H9 (cell line): ENCODE results near the gene SATB2. TPM values are rescaled to one million over a fixed set of nuclear protein-coding genes. Genes with fewer than 3 reads are reported as not detected.

ENCODE experiments used
- DNase-seq: peaks from one replicate; pipeline ENCODE4 v3.0.0-alpha.2; 2017
- H2AFZ ChIP-seq: one replicate; pipeline ENCODE4 v1.6.1; 2013; ENCODE audit warnings: mild to moderate bottlenecking, low read length, control low read depth, moderate library complexity
- H2AK5ac ChIP-seq: 2 replicates; pipeline ENCODE4 v1.6.1; 2013; ENCODE audit warnings: low read length, control low read depth, mixed read lengths; ENCODE audit not compliant: insufficient read length
- H2BK120ac ChIP-seq: one replicate; pipeline ENCODE4 v1.6.1; 2013; ENCODE audit warnings: low read depth, mild to moderate bottlenecking, low read length, control low read depth, inconsistent platforms; ENCODE audit not compliant: poor library complexity, severe bottlenecking
- H2BK12ac ChIP-seq: 2 replicates; pipeline ENCODE4 v1.6.1; 2013; ENCODE audit warnings: low read length, control low read depth, mixed read lengths, low read depth; ENCODE audit not compliant: insufficient read length
- H2BK15ac ChIP-seq: 2 replicates; pipeline ENCODE4 v1.6.1; 2013; ENCODE audit warnings: low read depth, low read length, control low read depth
- H2BK20ac ChIP-seq: one replicate; pipeline ENCODE4 v1.6.1; 2013; ENCODE audit warnings: low read depth, mild to moderate bottlenecking, low read length, control low read depth, inconsistent platforms; ENCODE audit not compliant: poor library complexity, severe bottlenecking
- H2BK5ac ChIP-seq: 2 replicates; pipeline ENCODE4 v1.6.1; 2013; ENCODE audit warnings: low read length, control low read depth, mixed read lengths; ENCODE audit not compliant: insufficient read length
- H3K14ac ChIP-seq: 2 replicates; pipeline ENCODE4 v1.6.1; 2013; ENCODE audit warnings: low read length, control low read depth; ENCODE audit not compliant: insufficient read depth
- H3K18ac ChIP-seq: 2 replicates; pipeline ENCODE4 v1.6.1; 2013; ENCODE audit warnings: low read depth, mild to moderate bottlenecking, mixed read lengths, low read length, control low read depth; ENCODE audit not compliant: insufficient read length
- H3K23ac ChIP-seq: 2 replicates; pipeline ENCODE4 v1.6.1; 2013; ENCODE audit warnings: low read length, control low read depth, mixed read lengths, low read depth; ENCODE audit not compliant: insufficient read length
- H3K23me2 ChIP-seq: 2 replicates; pipeline ENCODE4 v1.6.1; 2013; ENCODE audit warnings: low read depth, mild to moderate bottlenecking, mixed read lengths, low read length, control low read depth; ENCODE audit not compliant: insufficient read length, poor library complexity, severe bottlenecking
- H3K27ac ChIP-seq: 2 replicates; pipeline ENCODE4 v1.5.1; 2013; ENCODE audit warnings: low read length, control low read depth, mixed read lengths, low read depth; ENCODE audit not compliant: insufficient read length
- H3K27me3 ChIP-seq: 2 replicates; pipeline ENCODE4 v1.6.1; 2013; ENCODE audit warnings: low read length, control low read depth, inconsistent platforms; ENCODE audit not compliant: insufficient read depth
- H3K4ac ChIP-seq: 2 replicates; pipeline ENCODE4 v1.6.1; 2013; ENCODE audit warnings: low read depth, mild to moderate bottlenecking, control low read depth, inconsistent platforms, low read length, moderate library complexity
- H3K4me1 ChIP-seq: 2 replicates; pipeline ENCODE4 v1.6.1; 2013; ENCODE audit warnings: low read length, control low read depth, inconsistent platforms; ENCODE audit not compliant: insufficient read depth
- H3K4me2 ChIP-seq: 2 replicates; pipeline ENCODE4 v1.6.1; 2013; ENCODE audit warnings: low read length, control low read depth, mixed read lengths; ENCODE audit not compliant: insufficient read length, insufficient read depth
- H3K56ac ChIP-seq: 2 replicates; pipeline ENCODE4 v1.6.1; 2013; ENCODE audit warnings: low read depth, mild to moderate bottlenecking, mixed read lengths, low read length, control low read depth; ENCODE audit not compliant: insufficient read length
- H3K79me1 ChIP-seq: 2 replicates; pipeline ENCODE4 v1.6.1; 2013; ENCODE audit warnings: low read depth, mild to moderate bottlenecking, moderate library complexity, low read length, control low read depth, inconsistent platforms; ENCODE audit not compliant: insufficient read depth, poor library complexity, severe bottlenecking
- H3K79me2 ChIP-seq: 2 replicates; pipeline ENCODE4 v1.6.1; 2013; ENCODE audit warnings: low read length, control low read depth, inconsistent platforms; ENCODE audit not compliant: insufficient read depth
- H3K9ac ChIP-seq: 2 replicates; pipeline ENCODE4 v1.6.1; 2013; ENCODE audit warnings: low read length, control low read depth, mixed read lengths; ENCODE audit not compliant: insufficient read length; ENCODE audit errors: extremely low read depth
- H3K9me3 ChIP-seq: one replicate; pipeline ENCODE4 v1.6.1; 2013; ENCODE audit warnings: low read depth, low read length, inconsistent platforms; ENCODE audit not compliant: control insufficient read depth
- H3T11ph ChIP-seq: one replicate; pipeline ENCODE4 v1.6.1; 2013; ENCODE audit warnings: mild to moderate bottlenecking, low read length, control low read depth, inconsistent platforms
- H4K20me1 ChIP-seq: one replicate; pipeline ENCODE4 v1.6.1; 2013; ENCODE audit not compliant: control insufficient read depth, insufficient read length, insufficient read depth
- H4K5ac ChIP-seq: 2 replicates; pipeline ENCODE4 v1.6.1; 2013; ENCODE audit warnings: low read depth, mild to moderate bottlenecking, mixed read lengths, low read length, control low read depth; ENCODE audit not compliant: insufficient read length
- H4K8ac ChIP-seq: replicated peaks from 2 replicates; pipeline ENCODE4 v1.6.1; 2013; ENCODE audit warnings: low read length, control low read depth, mixed read lengths, low read depth; ENCODE audit not compliant: insufficient read length
- H4K91ac ChIP-seq: 2 replicates; pipeline ENCODE4 v1.6.1; 2013; ENCODE audit warnings: low read depth, mild to moderate bottlenecking, moderate library complexity, mixed read lengths, low read length, control low read depth; ENCODE audit not compliant: insufficient read length
- H3K27ac Mint-ChIP-seq, 3 experiments: 2 replicates in 2 of 3; 3 replicates in 1 of 3; pipeline ENCODE4 v1.8.0; 2020 to 2021; ENCODE audit warnings: mixed read lengths in 3 of 3, mild to moderate bottlenecking in 1 of 3, moderate library complexity in 1 of 3
- H3K27me3 Mint-ChIP-seq: 2 replicates; pipeline ENCODE4 v1.8.0; 2021; ENCODE audit warnings: low read depth, mild to moderate bottlenecking, moderate library complexity, mixed read lengths
- H3K36me3 Mint-ChIP-seq, 3 experiments: 2 replicates in 2 of 3; 3 replicates in 1 of 3; pipeline ENCODE4 v1.8.0; 2020 to 2021; ENCODE audit warnings: low read depth in 3 of 3, mixed read lengths in 3 of 3; ENCODE audit not compliant: insufficient read depth in 1 of 3
- H3K4me1 Mint-ChIP-seq, 2 experiments: 2 replicates each; pipeline ENCODE4 v1.8.0; 2020; ENCODE audit warnings: mixed read lengths in 2 of 2
- H3K4me3 Mint-ChIP-seq, 2 experiments: 2 replicates in 1 of 2; 3 replicates in 1 of 2; pipeline ENCODE4 v1.8.0; 2020 to 2021; ENCODE audit warnings: mild to moderate bottlenecking in 2 of 2, mixed read lengths in 2 of 2, moderate library complexity in 1 of 2
- H3K9me3 Mint-ChIP-seq, 2 experiments: 2 replicates in 1 of 2; 3 replicates in 1 of 2; pipeline ENCODE4 v1.8.0; 2020; ENCODE audit warnings: mild to moderate bottlenecking in 2 of 2, mixed read lengths in 2 of 2, moderate library complexity in 1 of 2
- CTCF ChIP-seq: fragments of 200-600 bp; sonication (generic); conservative IDR thresholded peaks from 3 replicates; pipeline ENCODE4 v1.8.0; 2021; ENCODE audit warnings: antibody characterized with exemption, mild to moderate bottlenecking
- WGBS: extraction: QIAGEN DNeasy Blood & Tissue Kit; methylation state at CpG from one replicate; pipeline ENCODE4 v1.1.7; 2013; ENCODE audit warnings: missing lambda C conversion rate, low lambda C conversion rate, mixed read lengths; ENCODE audit not compliant: insufficient read length; ENCODE audit errors: extremely low coverage; 5-methylcytosine and 5-hydroxymethylcytosine counted together
- total RNA-seq: library from RNA; stranded (reverse); gene quantifications from 2 replicates; pipeline ENCODE4 v1.2.1, GENCODE V29; 2021

The SATB2 gene
- total RNA-seq, 1 experiment from 2014 or later: 23.8 TPM

GRCh38 chr2:199230091-199230490, 227.6 kb downstream of the SATB2 start:
- Histone ChIP-seq H3K79me1 (no peaks in the 10 kb centered on the region), H3K9me3 (no peaks in the 10 kb centered on the region), H4K5ac (no peak overlapping the region), H2BK12ac (no peak overlapping the region), H3K27me3 (no peaks in the 10 kb centered on the region), H3K4me2 (no peak overlapping the region), H3K9ac (no peak overlapping the region), H2BK5ac (no peak overlapping the region), H3K4me1 (no peaks in the 10 kb centered on the region), H3T11ph (no peak overlapping the region), H3K4ac (no peak overlapping the region), H2AK5ac (no peak overlapping the region), H3K79me2 (no peaks in the 10 kb centered on the region), H2BK15ac (no peak overlapping the region), H3K18ac (no peak overlapping the region), H2BK20ac (no peak overlapping the region), H3K23me2 (no peaks in the 10 kb centered on the region), H3K14ac (no peak overlapping the region), H3K23ac (no peak overlapping the region), H4K8ac (no peak overlapping the region), H4K91ac (no peak overlapping the region), H3K27ac (no peak overlapping the region), H2BK120ac (no peak overlapping the region), H4K20me1 (no peaks in the 10 kb centered on the region), H3K56ac (no peak overlapping the region), H2AFZ (no peak overlapping the region)
- no peak for DNase-seq
- H3K27ac Mint-ChIP-seq: no peak overlapping the region
- TF ChIP-seq CTCF: no peak
- H3K9me3 Mint-ChIP-seq: peaks cover 7 to 18% of the 10 kb centered on the region in 2 experiments; a peak in 4 of 5 replicates
- H3K27me3 Mint-ChIP-seq: no peaks in the 10 kb centered on the region
- no peaks in the 10 kb centered on the region for H3K4me1 Mint-ChIP-seq
- WGBS: no CpG with 5 or more reads among the region's 3 CpGs
- peaks cover 0 to 11% (median 0%) of the 10 kb centered on the region in 3 experiments; a peak in 3 of 7 replicates for H3K36me3 Mint-ChIP-seq
- no peak overlapping the region for H3K4me3 Mint-ChIP-seq
